CD4-positive, alpha-beta T cell treated with Interleukin-12 subunit alpha and Interleukin-12 subunit beta, for 1 hour (primary cell): ENCODE measurements around the gene ATP1B2.
"Not testable (repeated sequence)": the region's sequence is repeated elsewhere in the genome, so short reads cannot be mapped to it uniquely, and the experiment has no call there.

Source experiments
- DNase-seq: peaks from one replicate; pipeline ENCODE4 v3.0.0-alpha.2; 2020

Gene ATP1B2

GRCh38 chr17:7650509-7651096, at the start of gene ATP1B2:
TSS of gene ATP1B2 (plus strand) at chr17:7650926. CDS start at chr17:7651519, 593 bp downstream.
- peak; percentile 77 for DNase-seq

- DNase-seq = no peak
Observed at GRCh38 chr17:7606280-7606679, 44.4 kb upstream of the ATP1B2 start.

- no peak for DNase-seq
Observed at GRCh38 chr17:7610641-7611040, 40.1 kb upstream of the ATP1B2 start.

- no peak for DNase-seq
Observed at GRCh38 chr17:7611635-7612293, 39.0 kb upstream of the ATP1B2 start.

- DNase-seq = no peak
Observed at GRCh38 chr17:7612294-7612640, 38.5 kb upstream of the ATP1B2 start.

- DNase-seq = no peak
Observed at GRCh38 chr17:7613769-7614424, 36.8 kb upstream of the ATP1B2 start.

GRCh38 chr17:7614425-7615264, 36.1 kb upstream of the ATP1B2 start, which contains the start of gene FXR2:
TSS of gene FXR2 (minus strand) at chr17:7614897. CDS start at chr17:7614532, 365 bp downstream.
- DNase-seq = peak; percentile 100

- DNase-seq = no peak
Observed at GRCh38 chr17:7615265-7615747, 35.4 kb upstream of the ATP1B2 start.

GRCh38 chr17:7618608-7619007, 32.1 kb upstream of the ATP1B2 start:
- no peak for DNase-seq

GRCh38 chr17:7620835-7621234, 29.9 kb upstream of the ATP1B2 start:
- no peak for DNase-seq

GRCh38 chr17:7623661-7624060, 27.1 kb upstream of the ATP1B2 start:
- DNase-seq = no peak

GRCh38 chr17:7625749-7626148, 25.0 kb upstream of the ATP1B2 start:
- DNase-seq = not testable (repeated sequence)

- no peak for DNase-seq
Observed at GRCh38 chr17:7626307-7626706, 24.4 kb upstream of the ATP1B2 start.

GRCh38 chr17:7626956-7627249, 23.8 kb upstream of the ATP1B2 start:
- DNase-seq = no peak

GRCh38 chr17:7627250-7628121, 23.2 kb upstream of the ATP1B2 start, which contains the start of gene SAT2:
TSS of gene SAT2 (minus strand) at chr17:7627821. CDS start at chr17:7627635, 186 bp downstream.
- DNase-seq = peak; percentile 90

- DNase-seq = no peak
Observed at GRCh38 chr17:7629939-7630571, 20.7 kb upstream of the ATP1B2 start, which contains the start of gene SHBG. TSS of gene SHBG (plus strand) at chr17:7630135. CDS start at chr17:7630173, 38 bp downstream.

- DNase-seq = no peak
Observed at GRCh38 chr17:7631398-7632380, 19.0 kb upstream of the ATP1B2 start.

GRCh38 chr17:7632492-7632894, 18.2 kb upstream of the ATP1B2 start:
- peak; percentile 51 for DNase-seq

- DNase-seq = no peak
Observed at GRCh38 chr17:7633093-7633492, 17.6 kb upstream of the ATP1B2 start.

GRCh38 chr17:7634384-7634783, 16.3 kb upstream of the ATP1B2 start:
- no peak for DNase-seq
